Esophagus squamous epithelium (tissue), 4 donors: ENCODE measurements around the gene PRC1.

Experiments
- POLR2A ChIP-seq, 4 donors: fragments of 450-650 bp; IDR thresholded peaks; one replicate each; pipeline ENCODE4 v1.6.1; 2017; ENCODE audit warnings: antibody characterized with exemption in 4 of 4, mild to moderate bottlenecking in 4 of 4, moderate library complexity in 3 of 4
- TF ChIP-seq, protein P1 (sequence below), 6 experiments: fragments of 450-650 bp in 4 of 6; fragments of 200-600 bp in 2 of 6; sonication (generic) in 2 of 6; IDR thresholded peaks; one replicate each; pipeline ENCODE4 v1.5.1; 2016 to 2019; ENCODE audit warnings: antibody characterized with exemption in 6 of 6, mild to moderate bottlenecking in 4 of 6, moderate library complexity in 4 of 6

DNA sequence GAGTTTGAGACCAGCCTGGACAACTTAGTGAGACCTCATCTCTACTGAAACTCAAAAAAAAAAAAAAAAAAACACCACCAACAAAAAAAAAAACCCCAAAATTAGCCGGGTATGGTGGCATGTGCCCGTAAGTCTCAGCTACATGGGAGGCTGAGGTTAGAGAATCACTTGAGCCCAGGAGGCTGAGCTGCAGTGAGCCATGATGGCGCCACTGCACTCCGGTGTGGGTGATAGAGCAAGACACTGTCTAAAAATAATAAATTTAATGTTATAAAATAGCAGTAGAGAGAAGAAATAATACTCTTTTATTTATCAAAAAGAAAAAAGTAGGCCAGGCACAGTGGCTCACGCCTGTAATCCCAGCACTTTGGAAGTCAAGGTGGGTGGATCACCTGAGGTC lies 22.2 kb downstream of the PRC1 start:
- TF ChIP-seq, protein P1, sequence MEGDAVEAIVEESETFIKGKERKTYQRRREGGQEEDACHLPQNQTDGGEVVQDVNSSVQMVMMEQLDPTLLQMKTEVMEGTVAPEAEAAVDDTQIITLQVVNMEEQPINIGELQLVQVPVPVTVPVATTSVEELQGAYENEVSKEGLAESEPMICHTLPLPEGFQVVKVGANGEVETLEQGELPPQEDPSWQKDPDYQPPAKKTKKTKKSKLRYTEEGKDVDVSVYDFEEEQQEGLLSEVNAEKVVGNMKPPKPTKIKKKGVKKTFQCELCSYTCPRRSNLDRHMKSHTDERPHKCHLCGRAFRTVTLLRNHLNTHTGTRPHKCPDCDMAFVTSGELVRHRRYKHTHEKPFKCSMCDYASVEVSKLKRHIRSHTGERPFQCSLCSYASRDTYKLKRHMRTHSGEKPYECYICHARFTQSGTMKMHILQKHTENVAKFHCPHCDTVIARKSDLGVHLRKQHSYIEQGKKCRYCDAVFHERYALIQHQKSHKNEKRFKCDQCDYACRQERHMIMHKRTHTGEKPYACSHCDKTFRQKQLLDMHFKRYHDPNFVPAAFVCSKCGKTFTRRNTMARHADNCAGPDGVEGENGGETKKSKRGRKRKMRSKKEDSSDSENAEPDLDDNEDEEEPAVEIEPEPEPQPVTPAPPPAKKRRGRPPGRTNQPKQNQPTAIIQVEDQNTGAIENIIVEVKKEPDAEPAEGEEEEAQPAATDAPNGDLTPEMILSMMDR (IDR thresholded peaks at IDR 0.05) = no peak
- TF ChIP-seq POLR2A (IDR thresholded peaks at IDR 0.05) = no peak
